Small intestine (tissue), 7 donors: ENCODE data around the gene TCAP. TPM values are rescaled to one million over a fixed set of nuclear protein-coding genes. Genes with fewer than 3 reads are reported as not detected.

Experiments
- DNase-seq, 2 donors: peaks; one replicate each; pipeline versions ENCODE4 v3.0.0 to v3.0.0-alpha.2; 2013
- FAIRE-seq: peaks from 2 replicates; lab custom pipeline; 2012; peaks lifted over from hg19 to GRCh38; lab: Jason Lieb, UNC
- H3K27ac ChIP-seq, 3 donors: one replicate each; pipeline ENCODE4 v1.5.1; 2013; ENCODE audit warnings: low read length in 2 of 3, mild to moderate bottlenecking in 2 of 3, control low read depth in 1 of 3, inconsistent platforms in 1 of 3, low read depth in 1 of 3, moderate library complexity in 1 of 3
- H3K27me3 ChIP-seq, 3 donors: one replicate each; pipeline ENCODE4 v1.6.1; 2013; ENCODE audit warnings: low read length in 3 of 3, inconsistent platforms in 1 of 3; ENCODE audit not compliant: control insufficient read depth in 3 of 3, insufficient read depth in 3 of 3
- H3K36me3 ChIP-seq, 3 donors: one replicate each; pipeline ENCODE4 v1.6.1; 2013; ENCODE audit warnings: low read length in 3 of 3, inconsistent platforms in 1 of 3, low read depth in 1 of 3, mild to moderate bottlenecking in 1 of 3, moderate library complexity in 1 of 3; ENCODE audit not compliant: control insufficient read depth in 3 of 3, insufficient read depth in 2 of 3
- H3K4me1 ChIP-seq, 3 donors: one replicate each; pipeline ENCODE4 v1.6.1; 2013; ENCODE audit warnings: low read length in 2 of 3, inconsistent platforms in 1 of 3, low read depth in 1 of 3, mild to moderate bottlenecking in 1 of 3, moderate library complexity in 1 of 3; ENCODE audit not compliant: control insufficient read depth in 3 of 3, insufficient read depth in 2 of 3
- H3K4me3 ChIP-seq, 3 donors: one replicate each; pipeline ENCODE4 v1.5.1; 2013; ENCODE audit warnings: low read length in 3 of 3, control low read depth in 1 of 3, inconsistent platforms in 1 of 3, low read depth in 1 of 3, mild to moderate bottlenecking in 1 of 3, moderate library complexity in 1 of 3
- H3K9me3 ChIP-seq, 2 donors: one replicate each; pipeline ENCODE4 v1.6.1; 2013; ENCODE audit warnings: low read depth in 1 of 2, low read length in 1 of 2; ENCODE audit not compliant: control insufficient read depth in 2 of 2, insufficient read depth in 1 of 2
- WGBS, 3 donors: extraction: QIAGEN DNeasy Blood & Tissue Kit; methylation state at CpG; one replicate each; pipeline ENCODE4 v1.1.7; 2013; 5-methylcytosine and 5-hydroxymethylcytosine counted together
- polyA plus RNA-seq, 4 donors: library from polyadenylated mRNA; stranded (reverse) in 3 of 4; unstranded in 1 of 4; fragments of 200-250 nt in 3 of 4; fragments of 120-200 nt in 1 of 4; gene quantifications; one replicate each; pipeline versions ENCODE4 v1.2.1 to v1.2.3, GENCODE V29; 2013
- donor health status: healthy with polysubstance abuse.
- donor health status: control.
- donor health status: control.
- donor health status: Bipolar disorder and iron deficiency.
- donor health status: healthy.

TCAP gene
- polyA plus RNA-seq, 4 donors: 0.85 to 27.6 (median 3.8) TPM

DNA sequence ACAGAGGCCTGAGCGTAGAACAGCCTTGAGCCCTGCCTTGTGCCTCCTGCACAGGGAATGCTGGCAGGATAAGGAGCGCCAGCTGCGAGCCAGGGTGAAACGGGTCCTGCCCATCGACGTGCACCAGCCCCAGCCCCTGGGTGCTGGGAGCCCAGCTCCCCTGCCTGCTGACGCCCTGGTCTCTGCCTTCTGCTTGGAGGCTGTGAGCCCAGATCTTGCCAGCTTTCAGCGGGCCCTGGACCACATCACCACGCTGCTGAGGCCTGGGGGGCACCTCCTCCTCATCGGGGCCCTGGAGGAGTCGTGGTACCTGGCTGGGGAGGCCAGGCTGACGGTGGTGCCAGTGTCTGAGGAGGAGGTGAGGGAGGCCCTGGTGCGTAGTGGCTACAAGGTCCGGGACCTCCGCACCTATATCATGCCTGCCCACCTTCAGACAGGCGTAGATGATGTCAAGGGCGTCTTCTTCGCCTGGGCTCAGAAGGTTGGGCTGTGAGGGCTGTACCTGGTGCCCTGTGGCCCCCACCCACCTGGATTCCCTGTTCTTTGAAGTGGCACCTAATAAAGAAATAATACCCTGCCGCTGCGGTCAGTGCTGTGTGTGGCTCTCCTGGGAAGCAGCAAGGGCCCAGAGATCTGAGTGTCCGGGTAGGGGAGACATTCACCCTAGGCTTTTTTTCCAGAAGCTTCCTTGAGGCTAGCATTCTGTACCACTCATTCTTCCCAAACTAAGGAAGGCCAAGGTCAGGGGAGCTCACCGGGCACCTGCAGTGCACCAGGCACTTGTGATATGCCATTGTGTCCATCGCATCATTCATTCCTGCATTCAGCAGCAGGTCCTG, 5.0 kb downstream of the TCAP start:
- Histone ChIP-seq H3K4me1 (peaks cover 0 to 49% (median 5%) of the 10 kb centered on the region in 3 donors), H3K27ac (no peak overlapping the region), H3K36me3 (peaks cover 0 to 17% (median 0%) of the 10 kb centered on the region in 3 donors), H3K9me3 (peaks cover 0 to 4% of the 10 kb centered on the region in 2 donors), H3K27me3 (peaks cover 0 to 24% (median 3%) of the 10 kb centered on the region in 3 donors), H3K4me3 (no peak overlapping the region)
- WGBS, 3 donors: 87 to 90% (median 89%) methylated on average over 20 to 23 of the region's 23 CpGs
- FAIRE-seq: no peak
- no peak for DNase-seq

DNA sequence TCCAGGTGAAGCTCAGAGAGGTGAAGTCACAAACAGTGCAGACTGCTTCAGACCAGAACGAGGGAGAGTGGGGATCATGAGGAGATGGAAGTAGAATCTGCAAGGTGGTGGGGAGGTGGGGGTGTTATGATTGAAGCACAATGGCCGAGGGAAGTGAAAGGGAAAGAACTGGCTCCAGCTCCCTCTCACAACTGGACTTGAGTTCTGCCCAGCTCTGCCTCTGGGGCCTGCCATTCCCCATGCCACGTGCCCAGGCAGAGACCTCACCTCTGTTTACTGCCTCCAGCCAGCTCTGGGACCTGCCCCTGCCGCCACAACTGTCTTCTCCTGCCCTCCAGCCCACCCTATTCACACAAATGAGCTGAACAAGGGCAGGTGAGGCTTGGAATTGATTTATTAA, 5.6 kb downstream of the TCAP start:
- H3K4me1 ChIP-seq: peaks cover 0 to 55% (median 5%) of the 10 kb centered on the region in 3 donors
- DNase-seq (no peak), FAIRE-seq (no peak)
- H3K36me3 ChIP-seq: peaks cover 0 to 18% (median 0%) of the 10 kb centered on the region in 3 donors
- H3K27ac ChIP-seq: no peak overlapping the region
- H3K9me3 ChIP-seq: peaks cover 0 to 4% of the 10 kb centered on the region in 2 donors
- no peak overlapping the region for H3K4me3 ChIP-seq
- WGBS, 3 donors: 52 to 64% (median 63%) methylated on average over 4 of the region's 4 CpGs
- peaks cover 0 to 24% (median 3%) of the 10 kb centered on the region in 3 donors for H3K27me3 ChIP-seq

DNA sequence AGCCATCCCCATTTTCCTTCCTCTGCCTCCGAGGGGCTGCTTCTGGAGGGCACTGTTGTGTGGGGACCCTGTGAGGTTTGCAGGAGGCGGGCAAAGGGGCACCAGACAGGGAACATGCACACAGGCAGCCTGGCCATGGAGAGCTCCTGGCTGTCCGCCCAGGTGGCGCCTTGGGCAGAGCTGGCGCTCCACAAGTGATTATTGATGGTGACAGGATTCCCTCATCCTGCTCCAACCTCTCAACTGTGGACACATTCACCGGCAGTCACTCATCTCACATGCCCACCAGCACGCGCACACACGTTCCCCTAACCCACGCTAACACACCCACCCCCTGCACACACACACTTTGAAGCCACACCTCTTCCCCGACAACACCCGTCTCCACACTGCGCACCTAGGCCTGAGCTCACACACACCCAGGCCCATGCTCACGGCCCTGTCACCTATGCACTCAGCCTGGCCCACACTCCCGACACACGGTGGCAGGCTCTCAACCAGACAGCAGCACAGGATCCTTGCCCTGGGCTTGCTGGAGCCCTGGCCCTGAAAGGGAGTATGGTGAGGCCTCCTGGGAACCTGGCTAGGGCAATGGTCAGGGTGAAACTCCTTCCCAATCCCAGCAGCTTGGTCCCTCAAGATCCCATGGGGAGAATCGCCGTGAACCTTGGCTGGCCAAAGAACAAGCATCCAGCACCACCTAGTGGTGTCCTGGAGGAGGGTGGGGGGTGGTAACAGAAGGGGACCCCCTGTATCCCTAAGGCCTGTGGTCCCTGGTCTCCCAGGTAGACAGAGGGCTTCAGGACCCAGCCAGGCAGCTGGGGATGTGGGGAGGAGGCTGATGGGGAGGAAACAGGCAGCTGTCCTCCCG, 6.7 kb downstream of the TCAP start:
- 17 to 45% (median 23%) methylated on average over 19 of the region's 19 CpGs for WGBS, 3 donors
- peaks cover 0 to 14% (median 2%) of the 10 kb centered on the region in 3 donors for H3K27me3 ChIP-seq
- peaks cover 2 to 59% (median 8%) of the 10 kb centered on the region in 3 donors for H3K4me1 ChIP-seq
- FAIRE-seq: no peak
- no peaks in the 10 kb centered on the region for H3K9me3 ChIP-seq
- H3K36me3 ChIP-seq: peaks cover 0 to 29% (median 0%) of the 10 kb centered on the region in 3 donors
- DNase-seq: peak; percentile 81 to 84
- H3K4me3 ChIP-seq: no peak overlapping the region
- H3K27ac ChIP-seq: peak overlapping the region in 2 of 3 donors; percentile 21 to 51

DNA sequence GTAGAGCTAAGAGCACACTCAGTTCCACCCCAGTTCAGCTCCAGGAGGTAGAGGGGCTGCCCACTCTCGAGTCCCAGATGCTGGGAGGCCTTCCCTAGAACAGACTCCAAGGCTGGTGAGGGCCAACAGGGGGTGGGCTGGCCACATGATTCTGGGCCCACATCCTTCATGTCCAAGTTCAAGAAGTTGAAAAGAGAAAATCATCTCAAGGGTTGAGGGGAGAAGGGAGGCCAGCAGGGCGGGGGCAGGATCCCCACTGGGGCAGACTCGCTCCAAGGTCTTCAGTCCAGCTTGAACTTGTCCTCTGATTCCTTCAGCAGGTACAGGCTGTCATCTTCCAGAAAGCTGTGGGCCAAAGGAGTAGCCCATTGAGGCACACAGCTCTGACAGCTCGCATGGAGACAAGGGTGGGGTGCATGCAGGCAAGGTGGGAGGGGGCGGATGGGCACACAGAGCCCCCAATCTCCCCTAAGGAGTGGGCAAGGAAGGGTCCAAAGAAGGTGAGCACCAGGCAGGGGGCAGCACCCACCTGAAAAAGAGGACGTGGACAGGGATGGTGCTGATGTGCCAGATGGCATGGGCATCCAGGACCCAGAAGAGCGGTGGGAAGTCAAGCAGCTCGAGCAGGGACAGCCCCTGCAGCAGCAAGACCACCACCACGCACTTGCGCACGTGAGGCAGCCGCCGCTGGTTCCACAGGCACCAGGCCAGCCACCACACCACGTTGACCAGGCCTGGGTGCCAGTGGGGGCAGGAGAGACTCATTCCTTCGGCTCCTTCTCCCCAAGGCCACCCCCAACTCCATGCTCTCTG, 7.6 kb downstream of the TCAP start:
- no peaks in the 10 kb centered on the region for H3K9me3 ChIP-seq
- H3K36me3 ChIP-seq: peaks cover 0 to 36% (median 0%) of the 10 kb centered on the region in 3 donors
- WGBS, 3 donors: 78 to 83% (median 81%) methylated on average over 10 to 15 of the region's 15 CpGs
- FAIRE-seq (no peak), DNase-seq (no peak)
- peak overlapping the region in 2 of 3 donors; percentile 21 to 51 for H3K27ac ChIP-seq
- H3K27me3 ChIP-seq: peaks cover 0 to 7% (median 2%) of the 10 kb centered on the region in 3 donors
- H3K4me1 ChIP-seq: peaks cover 2 to 59% (median 6%) of the 10 kb centered on the region in 3 donors
- no peak overlapping the region for H3K4me3 ChIP-seq

DNA sequence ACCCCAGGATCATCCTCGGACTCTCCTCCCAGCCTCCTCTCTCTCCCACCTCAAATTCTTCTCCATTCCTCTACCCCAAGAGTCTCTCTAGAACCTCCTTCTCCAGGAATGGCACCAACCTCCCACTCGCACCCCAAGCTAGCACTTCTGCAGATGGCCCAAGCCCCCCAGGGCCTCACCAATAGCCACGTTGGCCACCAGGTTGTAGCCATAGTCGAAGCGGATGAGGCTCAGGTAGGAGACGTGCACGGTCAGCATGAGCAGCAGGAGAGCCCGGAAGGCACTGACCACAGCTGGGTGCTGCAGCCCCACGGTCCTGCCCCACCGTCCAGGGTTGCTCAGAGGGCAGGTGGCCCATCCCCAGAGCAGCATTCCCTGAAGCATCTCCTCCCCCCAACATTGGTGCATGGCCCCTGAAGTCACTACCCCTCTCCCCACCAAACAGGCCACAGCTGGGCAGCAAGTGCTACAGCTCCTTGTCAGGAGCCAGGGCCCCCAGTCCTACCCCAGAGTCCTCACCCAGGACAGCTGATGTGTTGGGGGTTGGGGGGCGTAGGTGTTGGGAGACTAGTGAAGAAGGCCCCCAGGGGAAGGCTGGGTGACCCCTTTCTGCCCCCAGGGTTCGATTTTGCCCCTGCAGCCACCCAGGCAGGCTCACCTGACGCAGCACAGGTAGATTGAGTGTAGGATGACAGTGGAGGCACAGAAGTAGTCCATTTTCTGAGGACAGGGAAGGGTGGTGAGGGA, 8.4 kb downstream of the TCAP start:
- H3K9me3 ChIP-seq: no peaks in the 10 kb centered on the region
- no peak for FAIRE-seq
- H3K4me3 ChIP-seq: no peak overlapping the region
- 82 to 84% (median 83%) methylated on average over 13 of the region's 13 CpGs for WGBS, 3 donors
- peaks cover 2 to 64% (median 11%) of the 10 kb centered on the region in 3 donors for H3K4me1 ChIP-seq
- peaks cover 0 to 5% (median 2%) of the 10 kb centered on the region in 3 donors for H3K27me3 ChIP-seq
- H3K36me3 ChIP-seq: peaks cover 0 to 38% (median 0%) of the 10 kb centered on the region in 3 donors
- no peak for DNase-seq
- no peak overlapping the region for H3K27ac ChIP-seq

DNA sequence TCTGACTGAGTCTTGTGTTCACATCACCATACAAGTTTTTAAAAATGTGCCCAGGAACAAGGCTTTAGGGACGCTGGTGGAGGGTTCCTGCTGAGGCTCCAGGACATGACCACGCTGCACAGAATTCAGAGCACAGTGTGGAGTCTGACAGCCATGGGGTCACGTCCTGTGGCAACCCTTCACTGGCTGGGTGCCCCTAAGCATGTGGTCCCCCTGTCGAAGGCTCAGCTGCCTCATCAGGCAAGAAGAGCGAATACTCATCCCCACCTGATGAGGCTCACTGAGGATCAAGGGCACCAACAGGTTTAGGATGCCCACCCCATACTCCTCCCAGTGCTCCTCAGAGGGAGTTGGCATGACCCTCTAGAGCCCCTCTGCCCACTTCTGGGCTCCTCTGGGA, 9.0 kb downstream of the TCAP start:
- no peak overlapping the region for H3K4me3 ChIP-seq
- H3K4me1 ChIP-seq: peaks cover 5 to 69% (median 11%) of the 10 kb centered on the region in 3 donors
- peak overlapping the region in 1 of 3 donors; percentile 86 for H3K27ac ChIP-seq
- peaks cover 0 to 41% (median 0%) of the 10 kb centered on the region in 3 donors for H3K36me3 ChIP-seq
- FAIRE-seq: no peak
- peaks cover 0 to 2% (median 0%) of the 10 kb centered on the region in 3 donors for H3K27me3 ChIP-seq
- DNase-seq: peak in 1 of 2 donors; percentile 11
- WGBS, 3 donors: 79 to 85% (median 85%) methylated on average over 5 of the region's 5 CpGs
- no peaks in the 10 kb centered on the region for H3K9me3 ChIP-seq

DNA sequence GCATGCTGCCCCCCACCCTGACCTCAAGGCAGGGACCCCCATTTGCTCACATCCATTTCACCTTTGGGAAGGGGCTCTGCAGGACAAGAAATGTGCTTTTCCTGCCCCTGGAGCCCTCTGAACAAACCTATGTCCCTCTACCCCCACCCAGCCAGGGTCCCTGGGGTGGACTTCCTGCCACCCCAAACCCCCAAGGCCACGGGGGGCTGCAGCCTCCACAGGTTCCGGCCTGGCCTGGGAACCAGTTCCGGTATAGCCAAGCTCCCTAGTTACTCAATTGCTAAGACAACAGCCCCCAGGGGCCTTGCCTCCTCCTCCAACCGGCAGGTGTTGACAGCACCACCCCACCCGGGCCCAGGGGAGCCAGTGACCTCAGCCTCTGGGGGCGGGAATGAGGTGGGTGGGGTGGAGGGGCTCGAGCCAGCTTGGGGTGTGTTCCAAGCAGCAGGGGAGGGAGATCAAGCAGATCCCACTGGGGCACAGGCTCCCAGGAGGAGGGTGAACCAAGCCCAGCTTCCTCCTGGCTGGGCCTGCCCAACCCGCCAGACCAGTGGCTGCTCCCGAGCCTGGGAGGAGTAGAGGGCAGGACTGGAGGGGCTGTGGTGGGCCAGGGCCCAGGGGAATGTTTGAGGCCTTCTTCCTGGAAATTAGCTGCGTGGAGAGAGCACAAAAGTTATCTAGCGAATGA, 9.7 kb downstream of the TCAP start:
- FAIRE-seq (no peak), DNase-seq (peak in 1 of 2 donors; percentile 91)
- no peaks in the 10 kb centered on the region for H3K9me3 ChIP-seq
- peaks cover 0 to 2% (median 0%) of the 10 kb centered on the region in 3 donors for H3K27me3 ChIP-seq
- H3K27ac ChIP-seq: peak overlapping the region; percentile 7 to 86 (median 70)
- H3K4me1 ChIP-seq: peaks cover 6 to 75% (median 12%) of the 10 kb centered on the region in 3 donors
- peaks cover 0 to 47% (median 0%) of the 10 kb centered on the region in 3 donors for H3K36me3 ChIP-seq
- 13 to 34% (median 24%) methylated on average over 9 to 11 of the region's 11 CpGs for WGBS, 3 donors
- H3K4me3 ChIP-seq: no peak overlapping the region
